Natural killer cell treated with Interleukin-12 subunit alpha and Interleukin-12 subunit beta and Interleukin-15 and Interleukin-18, amount 100 ng/mL, for 72 hours (primary cell): Measurements from ENCODE around the gene NANOG. TPM values are rescaled to one million over a fixed set of nuclear protein-coding genes. Genes with fewer than 3 reads are reported as not detected.
A peak's percentile ranks its signal among the peaks of the same experiment; 100 is the strongest.
"Not testable (repeated sequence)": the region's sequence is repeated elsewhere in the genome, so short reads cannot be mapped to it uniquely, and the experiment has no call there.

Experiments
- ATAC-seq, 2 donors: fragments of 150-1000 bp; cut with Tn5 transposase in 1 of 2; sonication (Bioruptor Pico), chemical (Tn5 transposase) in 1 of 2; 2 replicates each; pipeline ENCODE4 v1.10.0; 2021
- DNase-seq: peaks from one replicate; pipeline ENCODE4 v3.0.0; 2022; ENCODE audit warnings: low spot score
- H3K27ac Mint-ChIP-seq, 2 donors: 1 replicate in 1 of 2; 2 replicates in 1 of 2; pipeline ENCODE4 v1.8.0; 2022; ENCODE audit warnings: mixed read lengths in 2 of 2, mild to moderate bottlenecking in 1 of 2, moderate library complexity in 1 of 2
- H3K27me3 Mint-ChIP-seq, 2 donors: 1 replicate in 1 of 2; 2 replicates in 1 of 2; pipeline ENCODE4 v1.8.0; 2022; ENCODE audit warnings: mixed read lengths in 2 of 2
- H3K36me3 Mint-ChIP-seq: one replicate; pipeline ENCODE4 v1.8.0; 2022; ENCODE audit warnings: mixed read lengths
- H3K4me1 Mint-ChIP-seq, 2 donors: 1 replicate in 1 of 2; 2 replicates in 1 of 2; pipeline ENCODE4 v1.8.0; 2022; ENCODE audit warnings: low read depth in 2 of 2, mixed read lengths in 2 of 2, mild to moderate bottlenecking in 1 of 2
- H3K4me3 Mint-ChIP-seq: one replicate; pipeline ENCODE4 v1.8.0; 2022; ENCODE audit warnings: mixed read lengths
- H3K9me3 Mint-ChIP-seq: 2 replicates; pipeline ENCODE4 v1.8.0; 2022; ENCODE audit warnings: mixed read lengths
- total RNA-seq, 2 donors: library from RNA; stranded (reverse); gene quantifications; one replicate each; pipeline ENCODE4 v1.2.3, GENCODE V29; 2022

The NANOG gene
- total RNA-seq, 2 donors from 2014 or later: not detected

- ATAC-seq (no peak), DNase-seq (no peak)
- Mint-ChIP-seq H3K27me3 (peaks cover 5% of the 10 kb centered on the region in 2 donors), H3K9me3 (no peaks in the 10 kb centered on the region), H3K27ac (no peak overlapping the region), H3K36me3 (no peaks in the 10 kb centered on the region), H3K4me1 (no peaks in the 10 kb centered on the region), H3K4me3 (no peak overlapping the region)
These were observed 4.5 kb upstream of the NANOG start for GRCh38 chr12:7784701-7785100.

- H3K36me3 Mint-ChIP-seq: no peaks in the 10 kb centered on the region
- ATAC-seq: no peak
- no peak for DNase-seq
- no peak overlapping the region for H3K27ac Mint-ChIP-seq
- H3K4me1 Mint-ChIP-seq: no peaks in the 10 kb centered on the region
- H3K4me3 Mint-ChIP-seq: no peak overlapping the region
- no peaks in the 10 kb centered on the region for H3K9me3 Mint-ChIP-seq
- H3K27me3 Mint-ChIP-seq: peaks cover 0 to 5% of the 10 kb centered on the region in 2 donors
These were observed 1.5 kb upstream of the NANOG start for GRCh38 chr12:7787574-7788293.

DNA sequence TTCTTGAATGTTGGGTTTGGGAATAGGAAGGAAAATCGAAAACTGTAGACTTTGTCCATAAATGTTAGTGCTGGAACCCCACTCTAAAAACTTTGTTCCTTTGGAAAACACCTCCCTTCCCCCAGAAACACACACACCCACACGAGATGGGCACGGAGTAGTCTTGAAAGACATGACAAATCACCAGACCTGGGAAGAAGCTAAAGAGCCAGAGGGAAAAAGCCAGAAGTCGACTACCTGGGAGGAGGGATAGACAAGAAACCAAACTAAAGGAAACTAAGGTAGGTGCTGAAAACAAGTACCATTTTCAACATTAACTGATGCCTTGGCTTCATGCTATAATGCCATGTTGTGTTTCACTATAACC lies 925 bp upstream of the NANOG start:
- Mint-ChIP-seq H3K9me3 (no peaks in the 10 kb centered on the region), H3K4me1 (no peaks in the 10 kb centered on the region), H3K27me3 (peaks cover 0 to 5% of the 10 kb centered on the region in 2 donors), H3K36me3 (no peaks in the 10 kb centered on the region), H3K4me3 (no peak overlapping the region), H3K27ac (no peak overlapping the region)
- DNase-seq (no peak), ATAC-seq (no peak)

GRCh38 chr12:7793211-7793610 lies 4.0 kb downstream of the NANOG start:
- H3K27me3 Mint-ChIP-seq: peaks cover 0 to 3% of the 10 kb centered on the region in 2 donors
- no peak overlapping the region for H3K4me3 Mint-ChIP-seq
- H3K27ac Mint-ChIP-seq: no peak overlapping the region
- ATAC-seq: no peak
- H3K36me3 Mint-ChIP-seq: no peaks in the 10 kb centered on the region
- H3K4me1 Mint-ChIP-seq: no peaks in the 10 kb centered on the region
- DNase-seq: no peak
- no peaks in the 10 kb centered on the region for H3K9me3 Mint-ChIP-seq

GRCh38 chr12:7797269-7797668 lies 8.1 kb downstream of the NANOG start:
- not testable (repeated sequence) for H3K9me3 Mint-ChIP-seq, ATAC-seq, H3K27me3 Mint-ChIP-seq, H3K36me3 Mint-ChIP-seq, H3K4me3 Mint-ChIP-seq, H3K27ac Mint-ChIP-seq, H3K4me1 Mint-ChIP-seq, DNase-seq

GRCh38 chr12:7797698-7798398 lies 8.6 kb downstream of the NANOG start:
- Mint-ChIP-seq H3K27ac (no peak overlapping the region), H3K4me1 (no peaks in the 10 kb centered on the region), H3K9me3 (no peaks in the 10 kb centered on the region), H3K27me3 (peaks cover 0 to 3% of the 10 kb centered on the region in 2 donors), H3K4me3 (no peak overlapping the region), H3K36me3 (no peaks in the 10 kb centered on the region)
- DNase-seq (no peak), ATAC-seq (no peak)

- not testable (repeated sequence) for H3K9me3 Mint-ChIP-seq, H3K27ac Mint-ChIP-seq, H3K4me1 Mint-ChIP-seq, DNase-seq, H3K27me3 Mint-ChIP-seq, H3K4me3 Mint-ChIP-seq, ATAC-seq, H3K36me3 Mint-ChIP-seq
These were observed 9.6 kb downstream of the NANOG start for GRCh38 chr12:7798750-7799308.

- DNase-seq (no peak), ATAC-seq (no peak)
- H3K4me3 Mint-ChIP-seq: no peak overlapping the region
- H3K27ac Mint-ChIP-seq: no peak overlapping the region
- no peaks in the 10 kb centered on the region for H3K27me3 Mint-ChIP-seq
- H3K9me3 Mint-ChIP-seq: no peaks in the 10 kb centered on the region
- no peaks in the 10 kb centered on the region for H3K36me3 Mint-ChIP-seq
- H3K4me1 Mint-ChIP-seq: no peaks in the 10 kb centered on the region
These were observed 12.3 kb downstream of the NANOG start for GRCh38 chr12:7801460-7801859.

GRCh38 chr12:7806319-7806718 lies 17.1 kb downstream of the NANOG start:
- H3K4me3 Mint-ChIP-seq, H3K36me3 Mint-ChIP-seq, H3K27me3 Mint-ChIP-seq, H3K4me1 Mint-ChIP-seq, H3K9me3 Mint-ChIP-seq, DNase-seq, H3K27ac Mint-ChIP-seq, ATAC-seq: not testable (repeated sequence)

GRCh38 chr12:7806863-7807487 lies 17.8 kb downstream of the NANOG start:
- DNase-seq (peak; percentile 73), ATAC-seq (peak; percentile 64 to 71)
- H3K36me3 Mint-ChIP-seq: no peaks in the 10 kb centered on the region
- no peak overlapping the region for H3K4me3 Mint-ChIP-seq
- no peaks in the 10 kb centered on the region for H3K4me1 Mint-ChIP-seq
- peaks cover 0 to 6% of the 10 kb centered on the region in 2 donors for H3K27me3 Mint-ChIP-seq
- H3K27ac Mint-ChIP-seq: no peak overlapping the region
- no peaks in the 10 kb centered on the region for H3K9me3 Mint-ChIP-seq

DNA sequence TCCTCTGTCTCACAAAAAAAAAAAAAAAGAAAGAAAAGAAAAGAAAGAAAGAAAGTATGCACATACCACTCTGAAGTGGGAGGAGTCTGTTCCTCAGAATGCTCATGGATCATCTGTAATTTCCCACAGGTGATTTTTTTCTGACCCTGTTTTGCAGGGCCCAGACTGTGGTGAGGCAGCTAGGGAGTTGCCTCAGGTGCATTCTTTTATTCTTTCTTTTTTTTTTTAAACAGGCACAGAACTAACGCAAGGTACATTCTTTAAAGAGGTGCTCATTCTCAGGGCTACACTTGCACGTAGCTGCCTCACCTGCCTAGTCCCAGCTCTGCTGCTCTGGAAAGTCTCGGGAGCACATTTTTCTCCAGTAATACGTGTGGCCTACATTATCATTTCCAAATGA lies 36.6 kb downstream of the NANOG start:
- DNase-seq, H3K27ac Mint-ChIP-seq, H3K9me3 Mint-ChIP-seq, H3K4me3 Mint-ChIP-seq, ATAC-seq, H3K27me3 Mint-ChIP-seq, H3K4me1 Mint-ChIP-seq, H3K36me3 Mint-ChIP-seq: not testable (repeated sequence)

DNA sequence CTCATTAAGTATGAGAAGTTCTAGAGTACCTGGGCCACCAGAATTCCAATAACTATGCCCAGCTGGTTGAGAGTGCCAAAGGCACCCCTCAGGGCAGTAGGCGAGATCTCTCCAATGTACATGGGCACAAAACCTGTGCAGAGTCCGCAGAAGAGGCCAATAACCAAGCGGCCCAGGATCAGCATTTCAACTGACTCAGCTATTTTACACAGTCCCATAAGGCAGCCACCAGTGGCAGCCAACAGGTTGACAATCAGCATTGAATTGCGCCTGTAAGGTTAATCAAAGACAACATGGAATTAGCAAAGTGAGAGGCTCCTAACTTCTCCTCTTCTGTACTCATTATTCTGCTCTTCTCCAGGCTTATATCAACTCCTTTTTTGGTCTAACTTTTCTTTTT lies 40.5 kb downstream of the NANOG start:
- not testable (repeated sequence) for H3K27ac Mint-ChIP-seq

DNA sequence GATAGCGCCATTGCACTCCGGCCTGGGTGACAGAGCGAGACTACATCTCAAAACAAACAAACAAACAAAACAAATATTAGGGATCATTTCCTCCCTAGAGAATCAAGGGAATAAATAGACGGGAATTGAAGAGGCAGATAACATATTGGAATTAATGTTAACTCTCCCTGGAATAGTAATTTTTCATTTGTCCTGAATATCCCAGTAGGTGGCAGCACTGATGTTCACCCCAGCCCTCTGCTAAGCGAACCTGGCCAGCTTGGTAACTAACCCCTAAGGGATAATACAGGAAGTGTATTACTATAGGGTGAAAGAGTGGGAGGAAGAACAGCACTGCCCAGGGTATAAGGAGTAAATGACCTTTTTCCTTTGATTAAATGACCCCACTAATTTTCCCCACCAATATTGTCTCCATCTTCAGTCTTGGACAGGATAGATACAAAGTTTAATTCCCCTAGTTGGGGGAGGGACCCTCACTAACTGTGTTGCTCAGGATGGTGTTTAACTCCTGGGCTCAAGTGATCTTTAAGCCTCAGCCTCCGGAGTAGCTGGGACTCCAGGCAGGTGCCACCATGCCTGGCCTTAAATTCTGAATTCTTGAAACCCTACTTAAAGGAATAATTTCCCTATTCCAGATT lies 43.0 kb downstream of the NANOG start:
- no peak for DNase-seq
- Mint-ChIP-seq H3K4me3 (no peak overlapping the region), H3K27ac (no peak overlapping the region)

More for the DNA sequence above, 40.5 kb downstream of the NANOG start:
- H3K4me1 Mint-ChIP-seq, H3K9me3 Mint-ChIP-seq, H3K36me3 Mint-ChIP-seq, H3K4me3 Mint-ChIP-seq, H3K27me3 Mint-ChIP-seq, ATAC-seq, DNase-seq: not testable (repeated sequence)

DNA sequence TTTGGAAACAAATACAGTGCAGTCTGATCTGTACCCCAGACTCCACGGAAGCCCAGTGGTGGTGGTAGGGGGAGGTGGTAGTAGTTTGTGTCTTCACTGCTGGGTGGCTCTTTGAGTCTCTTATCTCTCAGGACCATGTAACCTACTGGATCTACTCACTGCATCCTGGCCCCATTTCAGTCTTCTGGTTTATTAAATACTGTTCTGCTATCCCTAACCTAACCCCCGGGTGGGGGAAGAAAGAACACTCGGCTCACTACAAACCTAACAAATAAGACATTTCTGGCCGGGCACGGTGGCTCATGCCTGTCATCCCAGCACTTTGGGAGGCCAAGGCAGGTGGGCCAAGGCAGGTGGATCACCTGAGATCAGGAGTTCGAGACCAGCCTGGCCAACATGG lies 44.0 kb downstream of the NANOG start:
- H3K9me3 Mint-ChIP-seq, DNase-seq, H3K27ac Mint-ChIP-seq, H3K4me1 Mint-ChIP-seq, H3K36me3 Mint-ChIP-seq, ATAC-seq, H3K27me3 Mint-ChIP-seq, H3K4me3 Mint-ChIP-seq: not testable (repeated sequence)

More for the DNA sequence above, 43.0 kb downstream of the NANOG start:
- Mint-ChIP-seq H3K27me3 (peaks cover 0 to 3% of the 10 kb centered on the region in 2 donors), H3K36me3 (no peaks in the 10 kb centered on the region), H3K9me3 (no peaks in the 10 kb centered on the region), H3K4me1 (no peaks in the 10 kb centered on the region)
- peak; percentile 73 to 78 for ATAC-seq
